Measurements from ENCODE around the gene PGLYRP4. TPM values are rescaled to one million over a fixed set of nuclear protein-coding genes. Genes with fewer than 3 reads are reported as not detected.
"Not testable (repeated sequence)": the region's sequence is repeated elsewhere in the genome, so short reads cannot be mapped to it uniquely, and the experiment has no call there.

Gene PGLYRP4
- total and polyA plus RNA-seq, 7 donors, result not detected

GRCh38 chr1:153350321-153350957 lies 1.8 kb upstream of the PGLYRP4 start:
- no peaks in the 10 kb centered on the region for H3K4me1 ChIP-seq
- H3K4me3 ChIP-seq, result no peak overlapping the region
- ATAC-seq, result no peak
- H3K27ac ChIP-seq, result no peak overlapping the region
- TF ChIP-seq, protein P1, sequence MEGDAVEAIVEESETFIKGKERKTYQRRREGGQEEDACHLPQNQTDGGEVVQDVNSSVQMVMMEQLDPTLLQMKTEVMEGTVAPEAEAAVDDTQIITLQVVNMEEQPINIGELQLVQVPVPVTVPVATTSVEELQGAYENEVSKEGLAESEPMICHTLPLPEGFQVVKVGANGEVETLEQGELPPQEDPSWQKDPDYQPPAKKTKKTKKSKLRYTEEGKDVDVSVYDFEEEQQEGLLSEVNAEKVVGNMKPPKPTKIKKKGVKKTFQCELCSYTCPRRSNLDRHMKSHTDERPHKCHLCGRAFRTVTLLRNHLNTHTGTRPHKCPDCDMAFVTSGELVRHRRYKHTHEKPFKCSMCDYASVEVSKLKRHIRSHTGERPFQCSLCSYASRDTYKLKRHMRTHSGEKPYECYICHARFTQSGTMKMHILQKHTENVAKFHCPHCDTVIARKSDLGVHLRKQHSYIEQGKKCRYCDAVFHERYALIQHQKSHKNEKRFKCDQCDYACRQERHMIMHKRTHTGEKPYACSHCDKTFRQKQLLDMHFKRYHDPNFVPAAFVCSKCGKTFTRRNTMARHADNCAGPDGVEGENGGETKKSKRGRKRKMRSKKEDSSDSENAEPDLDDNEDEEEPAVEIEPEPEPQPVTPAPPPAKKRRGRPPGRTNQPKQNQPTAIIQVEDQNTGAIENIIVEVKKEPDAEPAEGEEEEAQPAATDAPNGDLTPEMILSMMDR (IDR thresholded peaks at IDR 0.05), result no peak
- 29 to 53% (median 35%) methylated on average over 1 of the region's 1 CpG for WGBS, 3 donors
- H3K9me3 ChIP-seq, result no peaks in the 10 kb centered on the region
- no peak for DNase-seq
- no peaks in the 10 kb centered on the region for H3K36me3 ChIP-seq (ENCODE audit: insufficient read depth in 1 of 2, low read depth in 1 of 2)
- peaks cover 0 to 30% (median 3%) of the 10 kb centered on the region in 3 donors for H3K27me3 ChIP-seq (ENCODE audit: insufficient read depth in 3 of 3, low read length in 2 of 3)
- intact Hi-C loops (cut with DNase I), result loop anchor here in 1 of 2 donors (5.0 to 10.0 kb wide), 3 partner anchors 47 to 404 kb away; partner anchors contain the start of gene S100A2

- Histone ChIP-seq H3K27me3 (ENCODE audit: insufficient read depth in 3 of 3, low read length in 2 of 3) (peaks cover 0 to 34% (median 3%) of the 10 kb centered on the region in 3 donors), H3K4me1 (no peaks in the 10 kb centered on the region), H3K27ac (no peak overlapping the region), H3K9me3 (no peaks in the 10 kb centered on the region), H3K36me3 (ENCODE audit: insufficient read depth in 1 of 2, low read depth in 1 of 2) (no peaks in the 10 kb centered on the region), H3K4me3 (no peak overlapping the region)
- ATAC-seq, result no peak
- DNase-seq, result no peak
- intact Hi-C loops (cut with DNase I), result loop anchor here in 1 of 2 donors (5.0 to 10.0 kb wide), 3 partner anchors 48 to 405 kb away; partner anchors contain the start of gene S100A2
- TF ChIP-seq, protein P1 (IDR thresholded peaks at IDR 0.05), result no peak
- WGBS, 3 donors, result 49 to 58% (median 53%) methylated on average over 17 of the region's 17 CpGs
Measured at GRCh38 chr1:153349363-153350320, 1.0 kb upstream of the PGLYRP4 start.

GRCh38 chr1:153347856-153348255 lies 785 bp downstream of the PGLYRP4 start:
- WGBS, 3 donors, result 52 to 63% (median 62%) methylated on average over 7 of the region's 7 CpGs
- Histone ChIP-seq H3K27ac (no peak overlapping the region), H3K4me3 (no peak overlapping the region), H3K9me3 (no peaks in the 10 kb centered on the region), H3K36me3 (ENCODE audit: insufficient read depth in 1 of 2, low read depth in 1 of 2) (no peaks in the 10 kb centered on the region), H3K4me1 (no peaks in the 10 kb centered on the region), H3K27me3 (ENCODE audit: insufficient read depth in 3 of 3, low read length in 2 of 3) (peaks cover 0 to 35% (median 3%) of the 10 kb centered on the region in 3 donors)
- no peak for DNase-seq
- ATAC-seq, result no peak
- TF ChIP-seq, protein P1 (IDR thresholded peaks at IDR 0.05), result no peak
- intact Hi-C loops (cut with DNase I), result no loop called here

- 64 to 73% (median 68%) methylated on average over 14 of the region's 14 CpGs for WGBS, 3 donors
- H3K4me3 ChIP-seq; ATAC-seq; intact Hi-C loops (cut with DNase I); DNase-seq; H3K4me1 ChIP-seq; H3K9me3 ChIP-seq; H3K36me3 ChIP-seq (ENCODE audit: insufficient read depth in 1 of 2, low read depth in 1 of 2); H3K27ac ChIP-seq: not testable (repeated sequence)
- H3K27me3 ChIP-seq (ENCODE audit: insufficient read depth in 3 of 3, low read length in 2 of 3), result peaks cover 0 to 42% (median 3%) of the 10 kb centered on the region in 3 donors
Measured at GRCh38 chr1:153347049-153347448, 1.6 kb downstream of the PGLYRP4 start.
